ENCODE measurements around the gene IL1R1.
"Not testable (repeated sequence)": the region's sequence is repeated elsewhere in the genome, so short reads cannot be mapped to it uniquely, and the experiment has no call there.

IL1R1 gene

GRCh38 chr2:102111823-102112222, 30.7 kb upstream of the IL1R1 start:
- no peak for DNase-seq (ENCODE audit: low spot score)

GRCh38 chr2:102112271-102112670, 30.3 kb upstream of the IL1R1 start:
- no peak for DNase-seq (ENCODE audit: low spot score)

- no peak for DNase-seq (ENCODE audit: low spot score)
These were observed 29.6 kb upstream of the IL1R1 start for GRCh38 chr2:102112692-102113665.

GRCh38 chr2:102114290-102114721, 28.2 kb upstream of the IL1R1 start:
- DNase-seq (ENCODE audit: low spot score) = no peak

GRCh38 chr2:102114851-102115497, 27.6 kb upstream of the IL1R1 start:
- DNase-seq (ENCODE audit: low spot score) = no peak

- DNase-seq (ENCODE audit: low spot score) = no peak
These were observed 25.7 kb upstream of the IL1R1 start for GRCh38 chr2:102116630-102117471.

GRCh38 chr2:102117472-102117858, 25.1 kb upstream of the IL1R1 start:
- no peak for DNase-seq (ENCODE audit: low spot score)

- DNase-seq (ENCODE audit: low spot score) = no peak
These were observed 23.3 kb upstream of the IL1R1 start for GRCh38 chr2:102119255-102119654.

GRCh38 chr2:102120261-102120660, 22.3 kb upstream of the IL1R1 start:
- no peak for DNase-seq (ENCODE audit: low spot score)

GRCh38 chr2:102120701-102121159, 21.8 kb upstream of the IL1R1 start:
- no peak for DNase-seq (ENCODE audit: low spot score)

- no peak for DNase-seq (ENCODE audit: low spot score)
These were observed 20.4 kb upstream of the IL1R1 start for GRCh38 chr2:102122115-102122514.

GRCh38 chr2:102122909-102123308, 19.6 kb upstream of the IL1R1 start:
- DNase-seq (ENCODE audit: low spot score) = no peak

GRCh38 chr2:102124421-102124820, 18.1 kb upstream of the IL1R1 start:
- DNase-seq (ENCODE audit: low spot score) = not testable (repeated sequence)

GRCh38 chr2:102126169-102126568, 16.4 kb upstream of the IL1R1 start:
- no peak for DNase-seq (ENCODE audit: low spot score)

GRCh38 chr2:102126660-102127059, 15.9 kb upstream of the IL1R1 start:
- no peak for DNase-seq (ENCODE audit: low spot score)

- DNase-seq (ENCODE audit: low spot score) = no peak
These were observed 13.5 kb upstream of the IL1R1 start for GRCh38 chr2:102129082-102129481.

- DNase-seq (ENCODE audit: low spot score) = no peak
These were observed 12.4 kb upstream of the IL1R1 start for GRCh38 chr2:102129951-102130646.

GRCh38 chr2:102130647-102130991, 11.9 kb upstream of the IL1R1 start:
- no peak for DNase-seq (ENCODE audit: low spot score)

- DNase-seq (ENCODE audit: low spot score) = no peak
These were observed 11.0 kb upstream of the IL1R1 start for GRCh38 chr2:102131564-102131963.

GRCh38 chr2:102137138-102137537, 5.4 kb upstream of the IL1R1 start:
- no peak for DNase-seq (ENCODE audit: low spot score)

GRCh38 chr2:102138331-102138730, 4.2 kb upstream of the IL1R1 start:
- no peak for DNase-seq (ENCODE audit: low spot score)

- DNase-seq (ENCODE audit: low spot score) = no peak
These were observed 2.7 kb upstream of the IL1R1 start for GRCh38 chr2:102139851-102140250.

All from CD4-positive, alpha-beta T cell treated with Interleukin-6 at 100 ng/mL for 8 hours (primary cell).